ENCODE results near the gene CHCHD5. TPM values are rescaled to one million over a fixed set of nuclear protein-coding genes. Genes with fewer than 3 reads are reported as not detected.

The CHCHD5 gene
- total and polyA plus RNA-seq, 9 donors: 1.7 to 28.6 (median 22.2) TPM

DNA sequence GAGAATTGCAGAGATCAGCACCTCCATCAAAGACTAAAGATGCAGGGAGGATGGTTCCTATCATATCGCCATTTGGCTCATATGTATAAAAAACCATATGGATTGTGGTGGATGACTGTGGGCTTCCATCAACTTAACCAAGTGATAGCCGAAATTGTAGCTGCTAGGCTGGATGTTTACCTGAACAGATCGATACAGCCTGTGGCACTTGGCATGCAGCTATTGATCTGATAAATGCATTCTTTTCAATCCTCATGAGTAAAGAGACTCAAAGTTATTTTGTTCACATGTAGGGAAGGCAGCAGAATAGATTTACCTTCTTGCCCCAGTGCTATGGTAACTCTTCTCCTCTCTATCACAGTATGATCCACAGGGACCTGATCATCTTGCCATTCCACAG lies 18.5 kb downstream of the CHCHD5 start:
- Histone ChIP-seq H3K27me3 (no peaks in the 10 kb centered on the region), H3K4me3 (no peak overlapping the region), H3K4me1 (ENCODE audit: insufficient read depth) (peaks cover 1% of the 10 kb centered on the region), H3K36me3 (no peaks in the 10 kb centered on the region), H3K27ac (no peak overlapping the region), H3K9me3 (no peaks in the 10 kb centered on the region)
- DNase-seq: no peak
- 87 to 91% (median 88%) methylated on average over 3 of the region's 3 CpGs for WGBS, 3 donors
- no peak for TF ChIP-seq EP300 (IDR thresholded peaks at IDR 0.05)
- no peak for TF ChIP-seq POLR2A (IDR thresholded peaks at IDR 0.05)
- TF ChIP-seq, protein P1, sequence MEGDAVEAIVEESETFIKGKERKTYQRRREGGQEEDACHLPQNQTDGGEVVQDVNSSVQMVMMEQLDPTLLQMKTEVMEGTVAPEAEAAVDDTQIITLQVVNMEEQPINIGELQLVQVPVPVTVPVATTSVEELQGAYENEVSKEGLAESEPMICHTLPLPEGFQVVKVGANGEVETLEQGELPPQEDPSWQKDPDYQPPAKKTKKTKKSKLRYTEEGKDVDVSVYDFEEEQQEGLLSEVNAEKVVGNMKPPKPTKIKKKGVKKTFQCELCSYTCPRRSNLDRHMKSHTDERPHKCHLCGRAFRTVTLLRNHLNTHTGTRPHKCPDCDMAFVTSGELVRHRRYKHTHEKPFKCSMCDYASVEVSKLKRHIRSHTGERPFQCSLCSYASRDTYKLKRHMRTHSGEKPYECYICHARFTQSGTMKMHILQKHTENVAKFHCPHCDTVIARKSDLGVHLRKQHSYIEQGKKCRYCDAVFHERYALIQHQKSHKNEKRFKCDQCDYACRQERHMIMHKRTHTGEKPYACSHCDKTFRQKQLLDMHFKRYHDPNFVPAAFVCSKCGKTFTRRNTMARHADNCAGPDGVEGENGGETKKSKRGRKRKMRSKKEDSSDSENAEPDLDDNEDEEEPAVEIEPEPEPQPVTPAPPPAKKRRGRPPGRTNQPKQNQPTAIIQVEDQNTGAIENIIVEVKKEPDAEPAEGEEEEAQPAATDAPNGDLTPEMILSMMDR (IDR thresholded peaks at IDR 0.05): no peak
- intact Hi-C loops (cut with DNase I): loop anchor here in 1 of 4 donors (5.0 kb wide), 1 partner anchor 124 kb away; no protein-coding TSS in a partner anchor

DNA sequence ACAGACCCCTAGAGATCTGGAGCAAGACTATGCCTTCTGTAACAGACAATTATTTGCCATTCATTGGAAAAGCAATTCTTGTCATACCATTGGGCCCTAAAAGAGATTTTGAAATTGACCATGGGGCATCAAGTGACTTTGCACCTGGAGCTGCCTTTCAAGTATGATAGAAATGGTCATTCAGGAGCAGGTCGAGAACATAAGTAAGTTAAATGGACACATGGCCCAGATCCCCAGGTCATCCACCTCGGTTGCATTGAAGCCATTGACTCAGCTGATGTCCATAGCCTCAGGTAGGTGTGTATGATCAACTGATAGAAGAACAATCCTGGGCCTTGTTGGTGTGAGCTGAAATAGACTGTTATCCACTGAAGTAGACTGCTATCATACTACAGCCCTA lies 19.3 kb downstream of the CHCHD5 start:
- H3K4me3 ChIP-seq: no peak overlapping the region
- 85 to 87% (median 86%) methylated on average over 2 of the region's 2 CpGs for WGBS, 3 donors
- H3K27me3 ChIP-seq: no peaks in the 10 kb centered on the region
- H3K4me1 ChIP-seq (ENCODE audit: insufficient read depth): peaks cover 1% of the 10 kb centered on the region
- no peak overlapping the region for H3K27ac ChIP-seq
- TF ChIP-seq, protein P1 (IDR thresholded peaks at IDR 0.05): no peak
- TF ChIP-seq EP300 (IDR thresholded peaks at IDR 0.05): no peak
- no peaks in the 10 kb centered on the region for H3K9me3 ChIP-seq
- intact Hi-C loops (cut with DNase I): loop anchor here in 1 of 4 donors (5.0 kb wide), 1 partner anchor 124 kb away; no protein-coding TSS in a partner anchor
- H3K36me3 ChIP-seq: no peaks in the 10 kb centered on the region
- DNase-seq: no peak

DNA sequence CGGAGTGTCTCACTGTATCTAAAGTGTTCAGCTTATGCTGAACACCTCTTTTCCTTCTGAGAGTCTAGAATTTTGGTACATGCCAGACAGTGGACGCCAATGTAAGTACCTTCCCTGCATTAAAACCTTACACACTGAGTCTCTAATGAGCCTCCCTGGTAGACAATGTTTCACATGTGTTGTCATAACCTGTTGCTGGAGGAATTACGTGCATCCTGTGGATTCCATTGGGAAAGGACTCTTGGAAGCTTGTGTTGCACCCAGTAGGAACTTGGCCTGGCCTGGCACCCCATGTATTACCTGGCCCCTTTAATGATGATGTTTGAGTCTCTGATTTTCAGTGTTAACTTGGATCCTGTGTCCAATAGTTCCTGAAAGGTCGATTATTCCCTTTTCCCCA lies 20.5 kb downstream of the CHCHD5 start:
- TF ChIP-seq POLR2A (IDR thresholded peaks at IDR 0.05) (no peak), EP300 (IDR thresholded peaks at IDR 0.05) (no peak)
- TF ChIP-seq, protein P1 (IDR thresholded peaks at IDR 0.05): no peak
- Histone ChIP-seq H3K9me3 (no peaks in the 10 kb centered on the region), H3K36me3 (no peaks in the 10 kb centered on the region), H3K27ac (no peak overlapping the region), H3K4me3 (no peak overlapping the region), H3K4me1 (ENCODE audit: insufficient read depth) (peaks cover 1% of the 10 kb centered on the region), H3K27me3 (no peaks in the 10 kb centered on the region)
- DNase-seq: no peak
- WGBS, 3 donors: 79 to 90% (median 81%) methylated on average over 4 of the region's 4 CpGs
- intact Hi-C loops (cut with DNase I): loop anchor here in 1 of 4 donors (5.0 kb wide), 1 partner anchor 122 kb away; no protein-coding TSS in a partner anchor

DNA sequence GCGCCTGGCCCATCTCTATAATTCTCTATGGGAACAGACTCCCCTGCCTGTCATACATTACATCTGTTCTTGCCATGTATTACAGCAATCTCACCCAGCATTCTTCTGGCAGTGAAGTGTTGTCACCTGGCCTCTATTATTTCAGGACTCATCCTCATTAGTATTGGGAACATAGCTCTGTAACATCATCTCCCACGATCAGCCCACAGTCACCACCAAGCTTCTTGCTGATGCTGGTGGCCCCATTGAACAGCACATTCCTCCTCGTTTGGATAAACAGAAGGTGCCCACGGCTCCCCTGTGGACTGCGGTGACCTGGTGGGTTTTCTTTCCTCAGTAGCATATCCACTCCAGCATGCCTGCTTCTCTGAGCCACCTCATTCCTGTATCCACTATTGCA lies 21.5 kb downstream of the CHCHD5 start:
- Histone ChIP-seq H3K27ac (no peak overlapping the region), H3K4me3 (no peak overlapping the region), H3K27me3 (no peaks in the 10 kb centered on the region), H3K36me3 (no peaks in the 10 kb centered on the region), H3K4me1 (ENCODE audit: insufficient read depth) (no peaks in the 10 kb centered on the region), H3K9me3 (no peaks in the 10 kb centered on the region)
- no peak for DNase-seq
- intact Hi-C loops (cut with DNase I): no loop called here
- TF ChIP-seq EP300 (IDR thresholded peaks at IDR 0.05) (no peak), POLR2A (IDR thresholded peaks at IDR 0.05) (no peak)
- TF ChIP-seq, protein P1 (IDR thresholded peaks at IDR 0.05): no peak
- 77 to 84% (median 81%) methylated on average over 5 of the region's 5 CpGs for WGBS, 3 donors
